Activated effector memory CD4-positive, alpha-beta T cell treated with Interleukin-2 at 50 U/mL for 16 hours (primary cell): ENCODE results near the gene RAB3B.

Source experiments
- DNase-seq: peaks from one replicate; pipeline ENCODE4 v3.0.0-alpha.2; 2020

RAB3B gene

DNA sequence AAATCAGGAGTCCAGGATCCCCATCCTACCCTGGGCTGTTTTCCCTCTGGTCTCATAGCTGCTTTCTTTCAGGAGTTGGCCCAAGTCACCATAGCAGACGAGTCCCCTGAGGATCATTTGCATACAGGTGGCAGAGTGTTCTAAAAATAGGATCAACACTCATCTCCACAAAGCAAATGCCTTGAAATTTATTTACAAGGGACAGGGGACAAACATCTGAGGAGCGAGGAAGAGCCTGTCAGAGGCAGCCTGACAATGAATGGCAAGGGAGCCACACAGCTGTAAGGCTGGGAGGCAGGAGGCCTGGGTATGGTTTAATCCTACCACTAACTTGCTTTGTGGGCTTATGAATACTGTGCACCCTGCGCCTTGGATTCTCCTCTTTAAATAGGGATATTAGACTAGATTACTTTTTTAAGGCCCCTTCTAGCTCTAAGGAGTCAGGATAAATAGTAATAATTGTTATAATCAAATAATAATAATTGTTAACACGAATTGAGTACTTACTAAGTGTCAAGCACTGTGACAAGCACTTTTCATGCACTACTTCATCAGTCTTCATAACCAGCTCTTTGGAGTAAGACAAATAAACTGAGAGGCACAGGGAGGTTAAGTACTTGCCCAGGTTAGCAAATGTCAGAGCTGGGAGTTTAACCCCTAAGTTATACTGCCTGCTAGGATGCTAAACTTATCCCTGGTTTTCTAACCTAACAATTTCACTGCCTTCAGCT, 34.5 kb downstream of the RAB3B start:
- no peak for DNase-seq

DNA sequence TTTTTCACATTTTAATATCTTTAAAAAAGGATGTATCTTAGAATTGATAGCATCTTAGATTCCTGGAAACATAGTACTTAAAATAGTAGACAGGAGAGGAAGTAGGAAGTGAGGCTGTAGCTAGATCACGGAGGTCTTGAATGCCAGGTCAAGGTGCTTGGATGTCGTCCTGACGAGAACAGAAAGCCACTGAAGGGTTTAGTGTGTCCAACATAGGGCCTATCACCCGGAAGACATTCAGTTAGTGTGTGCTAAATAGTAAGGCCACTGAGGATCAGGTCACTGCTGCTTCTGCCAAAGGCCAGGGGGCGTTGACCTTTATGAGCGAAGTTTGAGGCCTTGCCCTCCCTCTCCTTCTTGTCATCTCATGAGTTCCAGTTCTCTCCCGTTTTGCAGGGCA, 35.7 kb downstream of the RAB3B start:
- DNase-seq: no peak

DNA sequence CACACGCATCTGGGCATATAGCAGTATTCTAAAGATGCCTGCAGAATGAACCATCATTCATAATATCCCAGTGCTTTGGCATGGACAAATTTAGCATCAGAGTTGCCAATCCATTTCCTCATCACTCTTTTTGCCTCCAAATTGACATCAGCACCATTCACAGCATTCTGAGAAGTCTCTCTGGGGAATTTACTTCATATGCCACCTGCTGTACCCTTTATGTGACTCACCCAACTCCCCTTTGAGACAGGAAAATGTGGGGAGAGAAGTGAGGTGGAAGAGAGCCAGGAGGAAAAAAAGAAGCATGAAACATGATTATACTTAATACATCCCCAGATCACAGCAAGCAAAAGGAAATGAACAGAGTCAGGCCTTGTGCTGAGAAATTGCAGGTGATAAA, 37.4 kb downstream of the RAB3B start:
- DNase-seq: no peak

DNA sequence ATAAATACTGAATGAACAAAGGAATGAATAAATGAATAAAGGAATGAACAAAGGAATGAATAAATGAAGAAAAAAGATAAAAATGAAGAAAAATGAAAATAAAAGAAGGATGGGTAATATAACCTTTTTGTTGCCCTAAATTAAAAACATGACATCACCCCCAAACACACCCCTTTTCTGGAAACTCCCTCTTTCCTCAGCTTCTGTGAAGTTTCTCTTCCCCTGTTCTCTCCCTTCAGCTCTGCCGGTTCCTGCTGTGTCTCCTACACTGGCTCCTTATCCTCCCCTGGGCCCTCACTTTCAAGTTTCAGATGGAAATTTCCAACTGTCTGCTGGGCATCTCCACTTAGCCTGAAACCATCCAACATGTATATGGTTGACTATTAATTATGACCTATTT, 37.9 kb downstream of the RAB3B start:
- DNase-seq: no peak

DNA sequence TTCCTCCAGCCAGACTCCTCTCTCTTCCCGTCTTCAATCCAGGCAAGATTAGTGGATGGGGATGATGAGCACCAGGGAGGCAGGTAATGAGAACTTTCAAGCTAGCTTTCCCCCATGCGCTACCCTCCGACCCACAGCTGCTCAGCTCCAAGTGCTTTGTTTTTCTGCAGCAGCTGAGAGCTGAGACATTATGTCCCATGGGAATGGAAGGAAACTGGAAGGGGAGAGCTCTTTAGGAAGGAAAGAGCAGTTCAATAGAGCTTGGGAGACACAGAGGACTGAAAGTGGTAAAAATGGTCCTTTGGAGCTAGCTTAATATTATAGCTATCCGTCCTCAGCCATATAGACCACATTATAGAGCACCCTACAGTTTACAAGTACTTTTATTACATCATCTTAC, 39.8 kb downstream of the RAB3B start:
- no peak for DNase-seq

DNA sequence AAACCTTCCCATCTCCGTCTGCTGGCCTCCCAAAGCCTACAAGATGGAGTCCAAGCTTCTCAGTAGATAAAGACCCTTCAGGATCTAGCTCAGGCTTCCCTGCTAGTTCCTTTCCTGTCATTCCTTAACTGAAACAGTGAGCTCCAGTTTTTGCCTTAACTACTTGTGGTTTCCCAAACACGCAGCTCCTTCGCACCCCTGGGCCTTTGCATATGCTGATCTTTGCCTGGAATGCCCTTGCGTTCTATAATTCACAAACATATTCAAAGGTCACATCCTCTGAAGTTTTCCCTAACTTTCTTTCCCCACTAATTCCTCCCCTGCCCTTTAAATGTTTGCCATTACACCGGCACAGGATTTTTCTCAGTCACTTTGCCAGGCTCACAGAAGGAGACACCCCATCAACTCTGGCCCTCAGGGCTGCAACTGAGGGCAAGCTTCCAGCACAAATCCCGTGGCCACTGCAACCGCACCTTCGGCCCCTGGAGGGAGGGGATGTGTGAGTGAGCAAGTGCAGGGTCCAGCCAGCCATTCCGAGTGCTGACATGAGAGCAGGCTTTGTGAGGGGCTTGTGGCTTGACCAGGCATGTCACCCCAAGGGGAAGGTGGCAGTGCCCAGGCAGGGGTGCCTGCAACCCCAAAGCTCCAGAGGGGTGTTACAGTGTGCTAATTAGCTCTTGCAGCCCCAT, 41.3 kb downstream of the RAB3B start:
- no peak for DNase-seq

DNA sequence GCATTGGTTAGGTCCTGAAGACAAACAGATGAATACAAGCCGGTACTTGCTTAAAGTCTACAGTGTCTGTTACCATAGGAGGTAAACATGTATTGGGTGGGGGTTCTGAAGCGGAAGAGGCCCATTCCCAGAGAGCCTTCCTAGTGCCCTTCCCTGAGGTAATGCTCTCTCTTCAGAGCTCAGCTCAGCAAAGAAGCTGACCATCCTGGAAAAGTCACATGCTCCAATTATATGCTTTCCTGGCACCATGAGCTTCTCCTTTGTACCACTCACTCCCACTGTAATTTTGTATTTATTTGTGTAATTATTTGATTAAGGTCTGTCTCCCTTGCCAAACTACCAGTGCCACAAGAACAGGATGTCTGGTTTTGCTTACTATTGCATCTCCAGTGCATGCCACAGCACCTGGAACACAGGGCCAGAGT, 42.0 kb downstream of the RAB3B start:
- no peak for DNase-seq

DNA sequence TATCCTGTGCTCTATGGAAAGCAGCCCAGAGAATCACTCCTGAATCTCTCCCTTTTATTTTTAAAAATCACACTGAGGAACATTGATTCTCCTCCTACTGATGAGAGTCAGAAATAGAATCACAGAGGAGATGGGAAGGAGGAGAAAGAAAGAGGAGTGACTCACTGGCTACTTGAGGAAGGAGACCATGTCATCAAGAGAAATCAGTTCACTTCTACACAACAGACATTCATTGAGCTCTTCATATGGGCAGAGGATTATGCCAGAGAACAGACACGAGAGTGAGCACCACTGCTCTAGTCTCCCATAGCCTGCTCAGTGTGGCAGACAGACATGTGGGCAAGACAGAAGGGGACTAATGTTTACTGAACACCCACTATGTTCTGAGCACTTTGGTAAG, 44.2 kb downstream of the RAB3B start:
- no peak for DNase-seq

DNA sequence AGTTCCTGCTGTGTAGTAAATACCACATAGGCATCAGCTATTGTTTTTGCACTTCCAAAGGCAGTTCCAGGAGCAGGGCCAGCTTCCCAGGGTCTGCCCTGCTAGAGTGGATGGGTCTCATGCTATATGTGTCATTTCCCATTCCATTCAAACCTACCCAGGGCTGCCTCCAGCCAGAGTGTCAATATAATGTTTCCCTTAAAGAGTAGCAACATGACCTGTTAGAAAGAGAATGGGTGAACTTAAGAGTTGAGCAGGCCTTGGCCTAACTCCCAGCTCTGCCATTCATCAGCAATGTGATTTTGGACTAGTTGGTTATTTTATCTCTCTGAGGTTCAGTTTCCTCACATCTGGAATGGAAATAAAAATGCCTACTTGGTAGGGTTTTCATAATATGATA, 44.9 kb downstream of the RAB3B start:
- no peak for DNase-seq

DNA sequence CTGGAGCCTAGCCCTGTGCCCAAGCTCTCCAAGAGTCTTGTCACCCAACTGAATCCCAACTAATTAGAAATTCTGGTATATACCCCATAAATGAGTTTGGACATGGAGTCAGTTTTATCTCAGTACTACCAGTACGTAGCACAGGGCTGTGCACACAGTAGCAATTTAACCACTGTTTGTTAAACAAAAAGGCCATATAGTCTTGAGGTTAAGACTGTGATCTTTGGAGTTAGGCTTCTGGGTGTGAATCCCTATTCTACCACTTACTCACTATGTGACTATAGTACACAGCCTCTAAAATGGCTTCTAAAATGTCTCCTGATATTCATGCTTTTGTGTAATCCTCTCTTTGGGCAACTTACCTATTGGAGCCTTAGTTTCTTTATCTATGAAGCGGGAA, 48.2 kb downstream of the RAB3B start:
- no peak for DNase-seq

DNA sequence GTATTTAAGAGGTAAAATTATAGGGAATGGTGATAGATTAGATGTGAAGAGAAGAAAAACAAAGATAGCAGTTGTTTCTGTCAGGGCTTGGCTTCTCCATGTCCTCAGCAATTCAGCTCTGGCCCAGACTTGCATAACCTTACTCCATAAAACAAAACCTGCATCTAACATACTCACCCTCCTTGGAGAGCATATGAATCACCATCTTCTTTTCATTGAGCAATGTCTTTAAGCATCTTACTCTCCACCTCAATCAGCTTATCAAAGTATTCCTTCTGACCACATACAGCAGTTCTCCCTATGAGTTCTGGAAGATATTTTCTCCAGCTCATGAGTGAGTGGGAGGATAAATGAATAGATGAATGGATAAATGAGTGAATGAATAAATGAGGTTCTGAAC, 49.0 kb downstream of the RAB3B start:
- no peak for DNase-seq

DNA sequence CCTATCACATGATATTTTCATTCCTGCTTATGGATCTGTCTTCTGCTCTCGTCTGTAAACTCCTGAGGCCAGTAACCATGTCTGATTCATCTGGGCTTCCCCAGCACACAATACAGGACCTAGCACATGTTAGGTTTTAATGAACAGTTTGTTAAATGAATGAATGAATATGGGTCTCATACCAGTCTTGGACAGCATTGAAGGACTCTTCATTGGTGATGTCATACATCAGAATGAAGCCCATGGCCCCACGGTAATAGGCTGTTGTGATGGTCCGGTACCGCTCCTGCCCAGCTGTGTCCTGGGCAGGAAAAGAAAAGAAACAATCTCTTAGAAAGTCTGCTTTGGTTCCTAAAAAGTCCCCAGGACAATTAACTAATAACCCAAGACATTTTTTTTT, 53.4 kb downstream of the RAB3B start:
- no peak for DNase-seq

DNA sequence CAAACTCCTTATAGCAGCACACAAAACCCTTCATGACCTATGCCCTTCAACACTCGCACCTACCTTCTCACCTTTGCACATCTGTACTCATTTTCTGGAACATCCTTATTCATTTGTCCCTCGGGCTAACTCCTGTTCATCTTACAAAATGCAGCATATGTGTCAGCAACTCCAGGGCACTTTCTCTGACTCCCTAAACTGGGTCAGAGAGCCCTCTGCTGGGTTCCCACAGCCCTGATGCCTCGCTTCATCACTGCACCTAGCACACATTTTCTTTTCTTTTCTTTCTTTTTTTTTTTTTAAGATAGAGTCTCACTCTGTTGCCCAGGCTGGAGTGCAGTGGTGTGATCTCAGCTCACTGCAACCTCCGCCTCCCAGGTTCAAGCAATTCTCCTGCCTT, 54.0 kb downstream of the RAB3B start:
- DNase-seq: no peak

DNA sequence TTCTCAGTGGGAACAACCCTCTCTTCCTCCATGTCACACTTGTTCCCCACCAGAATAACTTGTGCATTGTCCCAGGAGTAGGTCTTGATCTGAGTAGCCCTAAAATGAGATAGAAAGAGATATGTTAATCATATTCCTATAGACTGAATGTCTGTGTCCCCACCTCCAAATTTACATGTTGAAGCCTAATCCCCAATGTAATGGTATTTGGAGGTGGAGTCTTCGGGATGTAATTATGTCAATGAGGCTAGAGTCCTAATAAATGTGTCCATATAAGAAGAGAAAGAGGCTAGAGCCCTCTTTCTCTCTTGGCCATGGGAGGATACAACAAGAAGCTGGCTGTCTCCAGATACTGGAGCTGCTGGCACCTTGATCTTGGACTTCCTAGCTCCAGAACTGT, 57.2 kb downstream of the RAB3B start:
- no peak for DNase-seq

DNA sequence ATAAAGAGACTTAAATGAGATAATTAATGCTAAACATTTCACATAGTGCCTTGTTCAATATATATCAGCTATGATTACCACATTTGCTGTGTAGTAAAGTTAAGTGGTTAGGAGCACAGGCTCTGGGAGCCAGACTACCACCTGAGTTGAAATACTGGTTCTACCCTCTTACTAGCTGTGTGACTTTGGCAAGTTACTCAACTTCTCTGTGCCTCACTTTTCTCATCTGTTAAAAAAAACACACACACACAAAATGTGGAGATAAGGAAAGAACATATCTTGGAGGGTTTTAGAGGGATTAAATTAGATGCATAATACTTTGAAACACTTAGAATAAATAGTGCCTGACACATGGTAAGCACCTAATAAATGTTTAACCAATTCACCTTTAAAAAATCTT, 60.2 kb downstream of the RAB3B start:
- no peak for DNase-seq

DNA sequence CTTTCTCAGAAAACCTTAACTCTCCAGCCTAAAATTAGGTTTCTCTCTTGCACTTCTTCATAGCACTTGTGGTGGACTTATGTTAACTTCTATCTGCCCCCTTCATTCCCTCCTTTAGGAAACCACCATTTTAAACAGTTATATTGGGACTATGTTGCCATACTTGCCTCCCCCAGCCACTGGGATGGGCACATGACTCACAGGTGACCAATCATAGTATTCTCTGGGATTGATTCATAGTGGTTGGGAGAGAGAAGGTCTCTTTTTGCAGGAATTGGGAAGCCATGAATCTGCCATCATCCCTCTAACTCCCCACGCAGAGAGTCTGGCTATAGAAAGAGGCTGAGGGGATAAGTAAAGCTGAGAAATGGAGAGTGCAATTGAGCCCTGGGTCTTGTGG, 61.6 kb downstream of the RAB3B start:
- DNase-seq: no peak

DNA sequence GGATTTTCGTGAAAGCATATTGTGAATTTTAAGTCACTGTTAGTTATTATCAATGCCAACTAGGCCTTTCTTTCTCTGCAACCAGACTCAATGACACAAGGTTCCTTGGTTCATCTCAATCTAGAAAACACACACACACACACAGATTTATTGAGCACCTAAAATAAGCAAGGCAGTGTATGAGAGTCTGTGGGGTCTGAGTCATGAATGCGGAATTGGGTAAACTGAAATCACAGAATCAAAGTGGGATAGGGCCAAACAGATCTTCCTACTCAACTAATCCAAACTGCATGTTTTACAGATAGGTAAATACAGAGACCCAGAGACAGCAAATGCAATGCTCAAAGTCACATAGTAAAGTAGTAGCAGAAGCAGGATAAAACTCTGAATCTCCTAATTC, 63.5 kb downstream of the RAB3B start:
- no peak for DNase-seq

DNA sequence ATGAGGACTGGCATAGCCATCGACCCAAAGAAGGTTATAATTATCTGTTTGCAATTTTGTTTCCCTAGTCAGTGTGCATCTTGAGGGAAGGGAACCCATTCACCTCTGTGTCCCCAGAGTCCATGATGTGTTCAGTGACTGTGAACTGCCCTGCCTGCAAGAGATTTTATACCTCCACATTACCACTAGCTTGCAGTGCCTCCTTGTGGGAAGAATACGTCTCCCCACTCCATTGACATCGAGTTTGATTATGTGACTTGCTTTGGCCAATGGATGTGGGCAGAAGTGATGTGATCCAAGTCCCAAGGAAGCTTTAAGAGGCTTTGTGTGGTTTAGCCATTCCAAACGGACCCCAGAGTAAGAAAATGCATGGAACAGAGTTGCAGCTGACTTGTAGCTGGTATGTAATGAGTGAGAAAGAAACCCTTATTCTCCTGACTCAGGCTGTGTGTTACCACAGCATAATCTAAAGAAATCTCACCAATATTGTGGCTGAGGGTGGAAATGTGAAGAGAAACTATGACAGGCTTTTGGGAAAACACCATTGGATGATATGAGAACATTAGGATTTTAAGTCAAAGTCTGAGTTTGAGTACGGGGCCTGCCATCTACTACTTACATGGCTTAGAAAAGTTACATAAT, 64.2 kb downstream of the RAB3B start:
- DNase-seq: no peak

DNA sequence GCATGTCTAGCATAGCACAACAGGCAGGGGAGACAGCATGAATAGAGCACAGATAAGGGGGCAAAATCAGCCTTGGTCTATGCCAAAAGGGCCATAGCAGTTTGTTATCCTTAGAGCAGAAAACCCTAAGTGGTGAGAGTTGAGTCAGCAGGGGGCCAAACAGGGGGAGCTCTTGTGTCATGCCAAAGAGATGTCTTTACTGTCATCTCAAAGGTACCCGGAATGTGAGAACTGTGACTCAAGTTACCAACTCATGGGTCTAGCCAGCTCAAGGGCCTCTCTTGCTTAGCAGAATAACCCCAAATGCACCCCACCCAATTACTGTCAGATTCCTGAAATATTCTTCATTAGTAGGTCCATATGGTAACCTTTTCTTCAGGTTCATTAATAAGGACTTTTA, 66.0 kb downstream of the RAB3B start:
- no peak for DNase-seq

DNA sequence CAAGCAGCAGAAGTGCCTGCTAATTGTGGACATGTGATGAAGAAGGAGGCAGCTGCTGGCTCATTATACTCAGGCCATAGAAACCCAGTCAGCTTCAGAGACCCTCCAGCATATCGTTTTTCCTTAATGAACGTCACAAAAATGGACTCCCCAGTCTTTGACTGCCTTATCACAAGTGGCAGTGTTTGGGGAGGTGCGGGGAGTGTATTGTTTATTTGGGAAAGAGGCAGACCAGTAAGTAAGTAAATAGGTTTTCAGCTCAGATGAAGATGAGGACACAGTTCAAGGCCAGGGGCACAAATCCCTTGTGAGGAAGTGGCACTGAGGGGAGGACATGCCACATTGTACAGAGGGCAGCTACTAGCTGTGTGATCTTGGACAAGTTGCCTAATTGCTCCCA, 68.5 kb downstream of the RAB3B start:
- no peak for DNase-seq

DNA sequence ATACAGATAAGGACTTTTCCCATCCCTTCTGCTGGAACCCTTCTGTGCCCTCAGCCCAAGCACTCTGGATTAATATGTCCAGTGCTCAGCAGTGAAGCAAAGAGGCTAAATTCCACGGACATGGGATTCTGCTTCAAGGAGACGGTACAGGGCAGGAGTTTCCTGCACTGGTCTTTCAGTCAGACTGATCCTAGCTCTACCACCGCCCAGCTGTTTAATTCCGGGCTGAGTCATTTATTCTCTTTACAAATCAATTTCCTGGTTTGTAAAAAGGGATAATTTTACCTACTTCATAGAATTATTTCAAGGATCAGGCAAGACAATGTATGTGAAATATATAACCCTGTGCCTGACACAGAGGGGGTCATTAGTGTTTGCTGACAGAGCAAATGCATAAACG, 70.4 kb downstream of the RAB3B start:
- DNase-seq: no peak

DNA sequence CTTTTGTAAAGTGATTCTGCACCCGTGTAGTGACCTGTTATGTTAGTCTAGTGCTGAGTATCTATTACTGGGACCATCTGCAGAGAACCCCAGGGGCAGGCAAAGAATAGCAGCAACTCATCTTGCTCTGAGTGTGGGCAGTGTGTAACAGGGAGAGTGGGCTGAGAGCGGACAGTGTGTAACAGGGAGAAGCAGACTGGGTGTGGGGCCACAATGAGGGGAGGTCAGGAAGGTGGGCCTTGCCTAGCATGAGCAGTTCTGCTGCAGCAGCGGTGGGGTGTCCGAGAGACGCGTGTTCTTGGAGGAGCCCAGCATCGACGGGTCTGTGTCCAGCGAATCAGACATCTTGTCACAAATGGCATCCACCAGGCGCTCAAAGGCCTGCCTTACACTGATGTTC, 70.8 kb downstream of the RAB3B start:
- DNase-seq: no peak

DNA sequence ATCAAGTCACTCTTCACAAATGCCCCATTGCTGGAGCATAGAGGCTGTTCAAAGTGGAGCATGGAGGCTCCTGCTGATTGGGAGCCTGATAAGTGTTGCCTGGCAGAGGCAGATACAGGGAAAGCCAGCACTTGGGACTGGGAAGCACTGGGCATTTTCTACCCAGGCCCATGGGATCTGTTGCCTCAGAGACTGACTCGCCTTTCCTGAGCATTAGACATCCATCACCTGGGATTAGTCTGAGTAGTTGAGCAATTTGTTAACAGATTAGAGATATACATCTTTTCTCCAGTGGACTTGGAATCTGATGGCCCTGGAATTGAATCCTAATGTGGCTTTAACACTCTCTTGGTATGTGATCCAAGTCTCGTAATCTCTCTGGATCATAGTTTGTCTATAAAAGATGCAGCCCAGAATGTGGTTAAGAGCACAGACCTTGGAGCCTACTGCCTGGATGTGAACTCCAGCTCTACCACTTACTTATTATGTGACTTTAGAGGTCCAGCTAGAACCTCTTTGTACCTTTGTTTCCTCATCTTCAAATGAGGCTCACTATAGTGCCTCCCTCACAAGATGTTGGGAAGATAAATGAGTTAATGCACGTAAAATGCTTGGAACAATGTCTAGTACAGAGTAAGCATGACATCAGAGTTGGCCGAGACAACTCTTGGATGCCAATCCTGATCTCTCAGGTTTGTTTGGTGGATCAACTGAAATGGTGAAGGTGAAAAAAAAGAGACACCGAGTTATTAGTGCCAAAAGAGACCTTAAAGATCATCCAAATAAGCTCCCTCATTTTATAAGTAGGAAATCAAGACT, 73.7 kb downstream of the RAB3B start:
- no peak for DNase-seq

DNA sequence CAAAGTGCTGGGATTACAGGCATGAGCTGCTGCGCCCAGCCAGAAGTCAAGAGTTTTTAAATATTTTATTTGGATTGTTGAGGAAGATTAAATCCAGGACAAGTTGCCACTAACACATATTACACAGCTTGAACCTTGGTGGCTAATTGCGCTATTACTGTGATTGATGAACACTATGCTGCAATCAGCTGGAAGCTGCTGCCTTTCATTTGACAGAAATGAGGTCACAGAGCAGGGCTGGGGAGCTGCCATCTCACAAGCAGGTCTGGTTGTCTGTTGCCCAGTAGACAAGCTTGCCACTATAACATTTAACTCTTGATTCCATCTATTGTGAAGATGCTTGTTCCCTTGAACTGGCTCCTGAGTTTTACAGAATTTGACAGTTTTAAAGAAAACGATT, 74.5 kb downstream of the RAB3B start:
- no peak for DNase-seq
